Liver (tissue), 9 donors: Measurements from ENCODE around the gene UBE2L5. TPM values are rescaled to one million over a fixed set of nuclear protein-coding genes. Genes with fewer than 3 reads are reported as not detected.

Experiments used
- DNase-seq: peaks from one replicate; pipeline ENCODE4 v3.0.0-alpha.2; 2017; ENCODE audit warnings: low spot score
- H3K27ac ChIP-seq, 2 donors: one replicate each; pipeline ENCODE4 v1.7.0; 2013; ENCODE audit warnings: inconsistent platforms in 2 of 2, low read length in 2 of 2, control low read depth in 1 of 2, low read depth in 1 of 2, mild to moderate bottlenecking in 1 of 2
- H3K27me3 ChIP-seq, 4 donors: one replicate each; pipeline versions ENCODE4 v1.6.1 to v1.7.0; 2013; ENCODE audit warnings: low read length in 3 of 4, inconsistent platforms in 1 of 4, mild to moderate bottlenecking in 1 of 4, moderate library complexity in 1 of 4; ENCODE audit not compliant: control insufficient read depth in 4 of 4, insufficient read depth in 4 of 4
- H3K36me3 ChIP-seq, 4 donors: one replicate each; pipeline versions ENCODE4 v1.6.1 to v1.7.0; 2013; ENCODE audit warnings: low read length in 3 of 4, mild to moderate bottlenecking in 3 of 4, low read depth in 1 of 4, moderate library complexity in 1 of 4; ENCODE audit not compliant: control insufficient read depth in 4 of 4, insufficient read depth in 3 of 4
- H3K4me1 ChIP-seq, 4 donors: one replicate each; pipeline versions ENCODE4 v1.6.1 to v1.7.0; 2013; ENCODE audit warnings: low read length in 3 of 4, mild to moderate bottlenecking in 3 of 4, moderate library complexity in 1 of 4; ENCODE audit not compliant: control insufficient read depth in 4 of 4, insufficient read depth in 4 of 4
- H3K4me3 ChIP-seq, 3 donors: one replicate each; pipeline versions ENCODE4 v1.6.1 to v1.7.0; 2013; ENCODE audit warnings: low read length in 3 of 3, control low read depth in 1 of 3, low read depth in 1 of 3, mild to moderate bottlenecking in 1 of 3
- H3K9ac ChIP-seq, 2 donors: one replicate each; pipeline ENCODE4 v1.7.0; 2013; ENCODE audit warnings: low read length in 2 of 2, mild to moderate bottlenecking in 2 of 2, moderate library complexity in 2 of 2, control low read depth in 1 of 2, low read depth in 1 of 2
- H3K9me3 ChIP-seq, 4 donors: one replicate each; pipeline versions ENCODE4 v1.6.1 to v1.7.0; 2013; ENCODE audit warnings: low read length in 3 of 4; ENCODE audit not compliant: control insufficient read depth in 4 of 4
- EGR1 ChIP-seq, 2 donors: IDR thresholded peaks; 2 replicates each; pipeline ENCODE4 v1.6.1; 2016 to 2018; ENCODE audit warnings: antibody characterized with exemption in 2 of 2, low read depth in 2 of 2
- FOXA1 ChIP-seq: IDR thresholded peaks from 2 replicates; pipeline ENCODE4 v1.6.1; 2016; ENCODE audit warnings: antibody characterized with exemption
- FOXA2 ChIP-seq: IDR thresholded peaks from 2 replicates; pipeline ENCODE4 v1.6.1; 2016; ENCODE audit warnings: antibody characterized with exemption
- GABPA ChIP-seq, 2 donors: IDR thresholded peaks in 1 of 2; conservative IDR thresholded peaks in 1 of 2; 2 replicates each; pipeline ENCODE4 v1.6.1; 2016; ENCODE audit warnings: antibody characterized with exemption in 2 of 2, mild to moderate bottlenecking in 1 of 2, moderate library complexity in 1 of 2
- HNF4A ChIP-seq, 2 donors: conservative IDR thresholded peaks; 2 replicates each; pipeline ENCODE4 v1.6.1; 2016; ENCODE audit warnings: antibody characterized with exemption in 2 of 2, mild to moderate bottlenecking in 2 of 2
- HNF4G ChIP-seq: IDR thresholded peaks from 2 replicates; pipeline ENCODE4 v1.6.1; 2016; ENCODE audit warnings: antibody characterized with exemption
- JUND ChIP-seq, 2 donors: IDR thresholded peaks; 2 replicates each; pipeline ENCODE4 v1.6.1; 2016; ENCODE audit warnings: antibody characterized with exemption in 2 of 2
- NR2F2 ChIP-seq: IDR thresholded peaks from 2 replicates; pipeline ENCODE4 v1.6.1; 2016; ENCODE audit warnings: antibody characterized with exemption
- RAD21 ChIP-seq, 2 donors: IDR thresholded peaks; 2 replicates each; pipeline ENCODE4 v1.6.1; 2016; ENCODE audit warnings: antibody characterized with exemption in 2 of 2, mild to moderate bottlenecking in 2 of 2
- RXRA ChIP-seq, 2 donors: IDR thresholded peaks; 2 replicates each; pipeline ENCODE4 v1.6.1; 2017 to 2018; ENCODE audit warnings: antibody characterized with exemption in 2 of 2, mild to moderate bottlenecking in 1 of 2
- SP1 ChIP-seq: IDR thresholded peaks from 2 replicates; pipeline ENCODE4 v1.6.1; 2018; ENCODE audit warnings: antibody characterized with exemption, mild to moderate bottlenecking
- TAF1 ChIP-seq: conservative IDR thresholded peaks from 2 replicates; pipeline ENCODE4 v1.6.1; 2016; ENCODE audit warnings: antibody characterized with exemption, mild to moderate bottlenecking
- YY1 ChIP-seq: IDR thresholded peaks from 2 replicates; pipeline ENCODE4 v1.6.1; 2016; ENCODE audit warnings: antibody characterized with exemption, mild to moderate bottlenecking
- WGBS: extraction: QIAGEN DNeasy Blood & Tissue Kit; methylation state at CpG from one replicate; pipeline ENCODE4 v1.1.7; 2013; 5-methylcytosine and 5-hydroxymethylcytosine counted together
- polyA plus RNA-seq, 2 donors: library from polyadenylated mRNA; stranded (reverse) in 1 of 2; unstranded in 1 of 2; fragments of 200-250 nt in 1 of 2; fragments of >200 nt in 1 of 2; fragmentation: Nextera tagmentation in 1 of 2; extraction: Ambion mirVana in 1 of 2; gene quantifications; one replicate each; pipeline versions ENCODE4 v1.2.1 to v1.2.3, GENCODE V29; 2013 to 2015
- total RNA-seq, 2 donors: library from RNA; depleted of rRNA; stranded (reverse); fragments of >200 nt; gene quantifications; one replicate each; pipeline ENCODE4 v1.2.3, GENCODE V29; 2014
- TF ChIP-seq, protein P1 (sequence below): IDR thresholded peaks from 2 replicates; pipeline ENCODE4 v1.6.1; 2016; ENCODE audit warnings: antibody characterized with exemption
- TF ChIP-seq, protein P2 (sequence below): IDR thresholded peaks from 2 replicates; pipeline ENCODE4 v1.6.1; 2016; ENCODE audit warnings: antibody characterized with exemption
- TF ChIP-seq, protein P3 (sequence below): IDR thresholded peaks from 2 replicates; pipeline ENCODE4 v1.6.1; 2016; ENCODE audit warnings: antibody characterized with exemption
- TF ChIP-seq, protein P4 (sequence below): fragments of 150-350 bp; IDR thresholded peaks from 2 replicates; pipeline ENCODE4 v1.5.1; 2017; ENCODE audit warnings: improper control_type of control experiment, low read depth, low read length; ENCODE audit not compliant: missing input control
- TF ChIP-seq, protein P5 (sequence below): IDR thresholded peaks from 2 replicates; pipeline ENCODE4 v1.6.1; 2016; ENCODE audit warnings: antibody characterized with exemption, mild to moderate bottlenecking
- donor health status: healthy.
- donor health status: healthy.
- donor health status: healthy.
- donor health status: healthy.
- donor health status: healthy.

UBE2L5 gene
- total and polyA plus RNA-seq, 4 donors = 0.10 TPM; not detected in 3

DNA sequence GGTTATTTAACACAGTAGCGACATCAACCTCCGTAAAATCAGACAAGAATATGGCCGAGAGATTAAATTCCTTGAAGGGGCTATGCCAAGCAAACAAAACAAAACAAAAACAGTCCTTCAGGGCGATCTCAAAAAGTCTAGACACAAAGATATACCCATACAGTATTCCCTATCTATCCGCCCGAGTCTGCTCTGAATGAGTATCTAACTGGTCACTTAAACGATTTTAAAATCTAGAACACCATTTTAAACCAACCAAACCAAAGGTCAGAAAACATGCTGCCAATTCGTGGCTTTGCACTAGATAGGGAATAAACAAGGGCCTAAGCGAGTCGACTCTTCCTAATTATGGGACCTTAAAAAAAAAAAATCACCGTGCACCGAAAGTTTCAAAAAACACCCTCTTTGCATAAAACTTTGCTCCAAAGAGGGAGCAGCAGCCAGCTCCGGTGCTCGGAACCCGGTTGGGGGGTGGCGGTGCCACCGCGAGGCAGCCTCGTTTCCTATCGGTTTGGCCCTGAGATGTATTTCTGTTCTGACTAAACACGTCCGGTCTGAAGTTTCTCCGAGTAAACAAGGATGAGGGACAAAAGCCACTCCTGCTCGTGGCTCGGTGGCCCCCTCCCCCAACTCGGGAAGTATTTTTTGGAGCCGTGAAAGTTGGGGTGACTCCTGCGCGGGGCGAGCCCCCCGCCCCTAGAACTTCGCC is 41.6 kb downstream of the UBE2L5 start:
- peaks cover 0 to 8% (median 5%) of the 10 kb centered on the region in 4 donors for H3K36me3 ChIP-seq
- H3K9me3 ChIP-seq = no peaks in the 10 kb centered on the region
- TF ChIP-seq, protein P1, sequence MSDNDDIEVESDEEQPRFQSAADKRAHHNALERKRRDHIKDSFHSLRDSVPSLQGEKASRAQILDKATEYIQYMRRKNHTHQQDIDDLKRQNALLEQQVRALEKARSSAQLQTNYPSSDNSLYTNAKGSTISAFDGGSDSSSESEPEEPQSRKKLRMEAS = no peak
- TF ChIP-seq YY1 = peak; percentile 94
- no peak for TF ChIP-seq GABPA (IDR thresholded peaks at IDR 0.05 in 1 of 2, conservative IDR thresholded peaks at IDR 0.05 in 1 of 2)
- peak in 1 of 2 donors; percentile 14 for TF ChIP-seq EGR1 (IDR thresholded peaks at IDR 0.05; ENCODE audit: low read depth in 2 of 2)
- peak; percentile 59 to 61 for TF ChIP-seq HNF4A (conservative IDR thresholded peaks at IDR 0.05)
- TF ChIP-seq SP1 = peak; percentile 62
- no peak for TF ChIP-seq HNF4G
- TF ChIP-seq FOXA2 = peak; percentile 61
- peak; percentile 35 to 48 for TF ChIP-seq RAD21 (IDR thresholded peaks at IDR 0.05)
- TF ChIP-seq NR2F2 = no peak
- peak; percentile 54 for TF ChIP-seq FOXA1
- peak; percentile 72 for TF ChIP-seq TAF1
- TF ChIP-seq, protein P2, sequence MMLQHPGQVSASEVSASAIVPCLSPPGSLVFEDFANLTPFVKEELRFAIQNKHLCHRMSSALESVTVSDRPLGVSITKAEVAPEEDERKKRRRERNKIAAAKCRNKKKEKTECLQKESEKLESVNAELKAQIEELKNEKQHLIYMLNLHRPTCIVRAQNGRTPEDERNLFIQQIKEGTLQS = no peak
- peak; percentile 16 to 26 for TF ChIP-seq RXRA (IDR thresholded peaks at IDR 0.05)
- peak in 1 of 2 donors; percentile 21 for TF ChIP-seq JUND (IDR thresholded peaks at IDR 0.05)
- TF ChIP-seq, protein P3, sequence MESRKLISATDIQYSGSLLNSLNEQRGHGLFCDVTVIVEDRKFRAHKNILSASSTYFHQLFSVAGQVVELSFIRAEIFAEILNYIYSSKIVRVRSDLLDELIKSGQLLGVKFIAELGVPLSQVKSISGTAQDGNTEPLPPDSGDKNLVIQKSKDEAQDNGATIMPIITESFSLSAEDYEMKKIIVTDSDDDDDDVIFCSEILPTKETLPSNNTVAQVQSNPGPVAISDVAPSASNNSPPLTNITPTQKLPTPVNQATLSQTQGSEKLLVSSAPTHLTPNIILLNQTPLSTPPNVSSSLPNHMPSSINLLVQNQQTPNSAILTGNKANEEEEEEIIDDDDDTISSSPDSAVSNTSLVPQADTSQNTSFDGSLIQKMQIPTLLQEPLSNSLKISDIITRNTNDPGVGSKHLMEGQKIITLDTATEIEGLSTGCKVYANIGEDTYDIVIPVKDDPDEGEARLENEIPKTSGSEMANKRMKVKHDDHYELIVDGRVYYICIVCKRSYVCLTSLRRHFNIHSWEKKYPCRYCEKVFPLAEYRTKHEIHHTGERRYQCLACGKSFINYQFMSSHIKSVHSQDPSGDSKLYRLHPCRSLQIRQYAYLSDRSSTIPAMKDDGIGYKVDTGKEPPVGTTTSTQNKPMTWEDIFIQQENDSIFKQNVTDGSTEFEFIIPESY = peak; percentile 13
- TF ChIP-seq, protein P4, sequence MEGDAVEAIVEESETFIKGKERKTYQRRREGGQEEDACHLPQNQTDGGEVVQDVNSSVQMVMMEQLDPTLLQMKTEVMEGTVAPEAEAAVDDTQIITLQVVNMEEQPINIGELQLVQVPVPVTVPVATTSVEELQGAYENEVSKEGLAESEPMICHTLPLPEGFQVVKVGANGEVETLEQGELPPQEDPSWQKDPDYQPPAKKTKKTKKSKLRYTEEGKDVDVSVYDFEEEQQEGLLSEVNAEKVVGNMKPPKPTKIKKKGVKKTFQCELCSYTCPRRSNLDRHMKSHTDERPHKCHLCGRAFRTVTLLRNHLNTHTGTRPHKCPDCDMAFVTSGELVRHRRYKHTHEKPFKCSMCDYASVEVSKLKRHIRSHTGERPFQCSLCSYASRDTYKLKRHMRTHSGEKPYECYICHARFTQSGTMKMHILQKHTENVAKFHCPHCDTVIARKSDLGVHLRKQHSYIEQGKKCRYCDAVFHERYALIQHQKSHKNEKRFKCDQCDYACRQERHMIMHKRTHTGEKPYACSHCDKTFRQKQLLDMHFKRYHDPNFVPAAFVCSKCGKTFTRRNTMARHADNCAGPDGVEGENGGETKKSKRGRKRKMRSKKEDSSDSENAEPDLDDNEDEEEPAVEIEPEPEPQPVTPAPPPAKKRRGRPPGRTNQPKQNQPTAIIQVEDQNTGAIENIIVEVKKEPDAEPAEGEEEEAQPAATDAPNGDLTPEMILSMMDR = no peak
- TF ChIP-seq, protein P5, sequence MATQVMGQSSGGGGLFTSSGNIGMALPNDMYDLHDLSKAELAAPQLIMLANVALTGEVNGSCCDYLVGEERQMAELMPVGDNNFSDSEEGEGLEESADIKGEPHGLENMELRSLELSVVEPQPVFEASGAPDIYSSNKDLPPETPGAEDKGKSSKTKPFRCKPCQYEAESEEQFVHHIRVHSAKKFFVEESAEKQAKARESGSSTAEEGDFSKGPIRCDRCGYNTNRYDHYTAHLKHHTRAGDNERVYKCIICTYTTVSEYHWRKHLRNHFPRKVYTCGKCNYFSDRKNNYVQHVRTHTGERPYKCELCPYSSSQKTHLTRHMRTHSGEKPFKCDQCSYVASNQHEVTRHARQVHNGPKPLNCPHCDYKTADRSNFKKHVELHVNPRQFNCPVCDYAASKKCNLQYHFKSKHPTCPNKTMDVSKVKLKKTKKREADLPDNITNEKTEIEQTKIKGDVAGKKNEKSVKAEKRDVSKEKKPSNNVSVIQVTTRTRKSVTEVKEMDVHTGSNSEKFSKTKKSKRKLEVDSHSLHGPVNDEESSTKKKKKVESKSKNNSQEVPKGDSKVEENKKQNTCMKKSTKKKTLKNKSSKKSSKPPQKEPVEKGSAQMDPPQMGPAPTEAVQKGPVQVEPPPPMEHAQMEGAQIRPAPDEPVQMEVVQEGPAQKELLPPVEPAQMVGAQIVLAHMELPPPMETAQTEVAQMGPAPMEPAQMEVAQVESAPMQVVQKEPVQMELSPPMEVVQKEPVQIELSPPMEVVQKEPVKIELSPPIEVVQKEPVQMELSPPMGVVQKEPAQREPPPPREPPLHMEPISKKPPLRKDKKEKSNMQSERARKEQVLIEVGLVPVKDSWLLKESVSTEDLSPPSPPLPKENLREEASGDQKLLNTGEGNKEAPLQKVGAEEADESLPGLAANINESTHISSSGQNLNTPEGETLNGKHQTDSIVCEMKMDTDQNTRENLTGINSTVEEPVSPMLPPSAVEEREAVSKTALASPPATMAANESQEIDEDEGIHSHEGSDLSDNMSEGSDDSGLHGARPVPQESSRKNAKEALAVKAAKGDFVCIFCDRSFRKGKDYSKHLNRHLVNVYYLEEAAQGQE = peak; percentile 57
- H3K4me1 ChIP-seq = peaks cover 4 to 33% (median 22%) of the 10 kb centered on the region in 4 donors
- H3K27me3 ChIP-seq = no peaks in the 10 kb centered on the region
- peak overlapping the region; percentile 89 to 96 for H3K9ac ChIP-seq
- H3K27ac ChIP-seq = peak overlapping the region; percentile 98 to 99
- DNase-seq = peak; percentile 67
- under 1% methylated on average over 32 of the region's 32 CpGs for WGBS
- H3K4me3 ChIP-seq = peak overlapping the region; percentile 74 to 98 (median 91)
